A673 (cell line): ENCODE results near the gene TOLLIP. TPM values are rescaled to one million over a fixed set of nuclear protein-coding genes. Genes with fewer than 3 reads are reported as not detected.
"Not testable (repeated sequence)": the region's sequence is repeated elsewhere in the genome, so short reads cannot be mapped to it uniquely, and the experiment has no call there.

Experiments
- BruUV-seq: library from RNA; stranded (reverse); fragments of 400-500 nt; replicated peaks from 2 replicates; lab custom pipeline; 2021; lab: Mats Ljungman, UMichigan
- CTCF ChIA-PET: fragments of 300-600 bp; sonication (Branson Sonifier 250); formaldehyde crosslinking; loops from one replicate; lab custom pipeline; 2022; ENCODE audit warnings: antibody characterized with exemption; lab: Charles Lee
- POLR2A ChIA-PET: fragments of 300-600 bp; sonication (Branson Sonifier 250); formaldehyde crosslinking; loops from one replicate; lab custom pipeline; 2022; ENCODE audit warnings: antibody characterized with exemption; ENCODE audit not compliant: low non-redundant PET; lab: Charles Lee
- DNase-seq: peaks from one replicate; pipeline ENCODE4 v3.0.0-alpha.2; 2015; ENCODE audit warnings: low spot score
- H3K27ac ChIP-seq: fragments of 200-600 bp; sonication (generic); 2 replicates; pipeline ENCODE4 v1.5.1; 2016; ENCODE audit warnings: mixed run types, low read depth, mild to moderate bottlenecking, mixed read lengths, antibody characterized with exemption, low read length; ENCODE audit not compliant: poor library complexity, severe bottlenecking
- H3K27me3 ChIP-seq: fragments of 200-600 bp; sonication (generic); replicated peaks from 2 replicates; pipeline ENCODE4 v1.6.1; 2017; ENCODE audit warnings: mixed run types, low read depth, mild to moderate bottlenecking, mixed read lengths, antibody characterized with exemption, low read length; ENCODE audit not compliant: insufficient read depth, poor library complexity
- H3K36me3 ChIP-seq: fragments of 200-600 bp; sonication (generic); 2 replicates; pipeline ENCODE4 v1.6.1; 2016; ENCODE audit warnings: mixed run types, mild to moderate bottlenecking, mixed read lengths, antibody characterized with exemption, low read length; ENCODE audit not compliant: insufficient read depth, poor library complexity, severe bottlenecking
- H3K4me1 ChIP-seq: fragments of 200-600 bp; sonication (generic); 2 replicates; pipeline ENCODE4 v1.6.1; 2017; ENCODE audit warnings: mixed run types, mild to moderate bottlenecking, mixed read lengths, antibody characterized with exemption, low read length; ENCODE audit not compliant: insufficient read depth, poor library complexity, severe bottlenecking
- H3K4me3 ChIP-seq: fragments of 200-600 bp; sonication (generic); 2 replicates; pipeline ENCODE4 v1.5.1; 2016; ENCODE audit warnings: low read depth, mixed run types, mild to moderate bottlenecking, mixed read lengths, low read length; ENCODE audit not compliant: poor library complexity, severe bottlenecking
- H3K9me3 ChIP-seq: fragments of 200-600 bp; sonication (generic); 2 replicates; pipeline ENCODE4 v1.6.1; 2016; ENCODE audit warnings: mixed run types, low read depth, mild to moderate bottlenecking, mixed read lengths, antibody characterized with exemption, low read length; ENCODE audit not compliant: poor library complexity, severe bottlenecking
- EZH2 ChIP-seq: fragments of 200-600 bp; sonication (generic); IDR thresholded peaks from 2 replicates; pipeline ENCODE4 v1.6.1; 2017; ENCODE audit warnings: borderline replicate concordance, low read depth, mild to moderate bottlenecking, mixed read lengths, antibody characterized with exemption, low read length; ENCODE audit not compliant: poor library complexity, severe bottlenecking
- intact Hi-C: fragments of 100-400 bp; cut with micrococcal nuclease; formaldehyde crosslinking; loops from one replicate; pipeline ENCODE4 v1.10.0; 2022; ENCODE audit not compliant: unreplicated experiment
- total RNA-seq: library from RNA; stranded (reverse); gene quantifications from 2 replicates; pipeline ENCODE4 v1.2.3, GENCODE V29; 2021
- TF ChIP-seq, protein P1 (sequence below): fragments of 300-800, 200-600 bp; sonication (generic); conservative IDR thresholded peaks from 2 replicates; pipeline ENCODE4 v1.5.1; 2017; ENCODE audit warnings: low read depth, mild to moderate bottlenecking, antibody characterized with exemption, low read length, moderate library complexity, mixed read lengths

TOLLIP gene
- total RNA-seq, 1 experiment from 2014 or later, result 32.5 TPM

DNA sequence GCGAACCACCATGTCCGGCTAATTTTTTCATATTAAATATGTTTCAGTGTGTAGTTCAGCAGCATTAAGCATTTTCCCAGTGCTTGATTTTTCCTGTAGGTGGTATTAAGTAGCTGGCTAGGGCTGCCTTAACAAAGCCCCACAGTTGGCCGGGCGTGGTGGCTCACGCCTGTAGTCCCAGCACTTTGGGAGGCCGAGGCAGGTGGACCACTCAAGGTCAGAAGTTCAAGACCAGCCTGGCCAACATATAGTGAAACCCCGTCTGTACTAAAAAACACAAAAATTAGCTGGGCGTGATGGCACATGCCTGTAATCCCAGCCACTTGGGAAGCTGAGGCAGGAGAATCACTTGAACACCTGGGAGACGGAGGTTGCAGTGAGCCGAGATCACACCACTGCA lies 33.5 kb upstream of the TOLLIP start:
- DNase-seq, result no peak
- no peaks in the 10 kb centered on the region for H3K4me1 ChIP-seq
- H3K4me3 ChIP-seq, result no peak overlapping the region
- TF ChIP-seq, protein P1, sequence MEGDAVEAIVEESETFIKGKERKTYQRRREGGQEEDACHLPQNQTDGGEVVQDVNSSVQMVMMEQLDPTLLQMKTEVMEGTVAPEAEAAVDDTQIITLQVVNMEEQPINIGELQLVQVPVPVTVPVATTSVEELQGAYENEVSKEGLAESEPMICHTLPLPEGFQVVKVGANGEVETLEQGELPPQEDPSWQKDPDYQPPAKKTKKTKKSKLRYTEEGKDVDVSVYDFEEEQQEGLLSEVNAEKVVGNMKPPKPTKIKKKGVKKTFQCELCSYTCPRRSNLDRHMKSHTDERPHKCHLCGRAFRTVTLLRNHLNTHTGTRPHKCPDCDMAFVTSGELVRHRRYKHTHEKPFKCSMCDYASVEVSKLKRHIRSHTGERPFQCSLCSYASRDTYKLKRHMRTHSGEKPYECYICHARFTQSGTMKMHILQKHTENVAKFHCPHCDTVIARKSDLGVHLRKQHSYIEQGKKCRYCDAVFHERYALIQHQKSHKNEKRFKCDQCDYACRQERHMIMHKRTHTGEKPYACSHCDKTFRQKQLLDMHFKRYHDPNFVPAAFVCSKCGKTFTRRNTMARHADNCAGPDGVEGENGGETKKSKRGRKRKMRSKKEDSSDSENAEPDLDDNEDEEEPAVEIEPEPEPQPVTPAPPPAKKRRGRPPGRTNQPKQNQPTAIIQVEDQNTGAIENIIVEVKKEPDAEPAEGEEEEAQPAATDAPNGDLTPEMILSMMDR, result no peak
- no peak for TF ChIP-seq EZH2
- POLR2A ChIA-PET, result no interaction called here
- no peaks in the 10 kb centered on the region for H3K9me3 ChIP-seq
- CTCF ChIA-PET, result no interaction called here
- no peaks in the 10 kb centered on the region for H3K36me3 ChIP-seq
- intact Hi-C loops, result no loop called here
- no peaks in the 10 kb centered on the region for H3K27me3 ChIP-seq
- H3K27ac ChIP-seq, result no peak overlapping the region
- BruUV-seq, result no TSS peak

DNA sequence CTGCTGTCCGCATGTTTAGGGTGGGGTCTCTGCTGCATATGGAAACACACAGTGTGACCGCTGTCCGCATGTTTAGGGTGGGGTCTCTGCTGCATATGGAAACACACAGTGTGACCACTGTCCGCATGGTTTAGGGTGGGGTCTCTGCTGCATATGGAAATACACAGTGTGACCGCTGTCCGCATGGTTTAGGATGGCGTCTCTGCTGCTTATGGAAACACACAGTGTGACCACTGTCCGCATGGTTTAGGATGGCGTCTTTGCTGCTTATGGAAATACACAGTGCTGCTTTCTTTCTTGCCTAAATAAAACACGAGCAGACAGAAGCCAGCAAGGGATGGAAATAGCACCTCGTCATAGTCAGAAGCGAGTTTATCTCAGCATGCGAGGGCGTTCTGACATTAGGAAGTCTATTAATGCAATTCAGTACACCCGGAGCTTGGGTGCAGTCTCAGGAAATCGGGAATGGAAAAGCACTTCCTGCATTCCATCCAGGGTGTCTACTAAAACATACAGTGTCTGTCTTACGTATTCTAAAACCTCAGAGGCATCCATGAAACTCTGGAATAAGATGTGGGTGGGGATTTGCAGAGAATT lies 32.6 kb upstream of the TOLLIP start:
- Histone ChIP-seq H3K9me3 (no peaks in the 10 kb centered on the region), H3K4me3 (no peak overlapping the region), H3K27ac (peak overlapping the region; percentile 23), H3K27me3 (no peaks in the 10 kb centered on the region), H3K36me3 (no peaks in the 10 kb centered on the region), H3K4me1 (no peaks in the 10 kb centered on the region)
- BruUV-seq, result no TSS peak
- TF ChIP-seq, protein P1, result no peak
- TF ChIP-seq EZH2, result no peak
- DNase-seq, result peak; percentile 85
- POLR2A ChIA-PET, result no interaction called here
- CTCF ChIA-PET, result no interaction called here
- intact Hi-C loops, result no loop called here

GRCh38 chr11:1341226-1341625 lies 31.8 kb upstream of the TOLLIP start:
- CTCF ChIA-PET, H3K27ac ChIP-seq, DNase-seq, intact Hi-C loops, H3K27me3 ChIP-seq, BruUV-seq, H3K4me3 ChIP-seq, H3K9me3 ChIP-seq, H3K4me1 ChIP-seq, POLR2A ChIA-PET, H3K36me3 ChIP-seq: not testable (repeated sequence)

GRCh38 chr11:1340111-1340510 lies 30.7 kb upstream of the TOLLIP start:
- BruUV-seq, result no TSS peak
- CTCF ChIA-PET, result no interaction called here
- intact Hi-C loops, result no loop called here
- Histone ChIP-seq H3K9me3 (no peaks in the 10 kb centered on the region), H3K27ac (no peak overlapping the region), H3K36me3 (no peaks in the 10 kb centered on the region), H3K4me3 (no peak overlapping the region), H3K27me3 (no peaks in the 10 kb centered on the region), H3K4me1 (peaks cover 9% of the 10 kb centered on the region)
- POLR2A ChIA-PET, result no interaction called here
- TF ChIP-seq, protein P1, result no peak
- TF ChIP-seq EZH2, result no peak
- DNase-seq, result no peak
